OCI-LY1 (cell line): ENCODE data around the gene UTP25.

Experiments
- EZH2 ChIP-seq: fragments of 200-600 bp; sonication (generic), shearing (Covaris generic); IDR thresholded peaks from 2 replicates; pipeline ENCODE4 v1.8.0; 2017; ENCODE audit warnings: borderline replicate concordance, mixed run types, mild to moderate bottlenecking, antibody characterized with exemption, low read length, moderate library complexity, mixed read lengths
- TF ChIP-seq, protein P1 (sequence below): fragments of 200-600 bp; sonication (generic), shearing (Covaris generic); IDR thresholded peaks from 2 replicates; pipeline ENCODE4 v1.5.1; 2017; ENCODE audit warnings: mild to moderate bottlenecking, antibody characterized with exemption, low read length, moderate library complexity, mixed read lengths

GRCh38 chr1:209809611-209810010 is 18.2 kb upstream of the UTP25 start:
- TF ChIP-seq, protein P1, sequence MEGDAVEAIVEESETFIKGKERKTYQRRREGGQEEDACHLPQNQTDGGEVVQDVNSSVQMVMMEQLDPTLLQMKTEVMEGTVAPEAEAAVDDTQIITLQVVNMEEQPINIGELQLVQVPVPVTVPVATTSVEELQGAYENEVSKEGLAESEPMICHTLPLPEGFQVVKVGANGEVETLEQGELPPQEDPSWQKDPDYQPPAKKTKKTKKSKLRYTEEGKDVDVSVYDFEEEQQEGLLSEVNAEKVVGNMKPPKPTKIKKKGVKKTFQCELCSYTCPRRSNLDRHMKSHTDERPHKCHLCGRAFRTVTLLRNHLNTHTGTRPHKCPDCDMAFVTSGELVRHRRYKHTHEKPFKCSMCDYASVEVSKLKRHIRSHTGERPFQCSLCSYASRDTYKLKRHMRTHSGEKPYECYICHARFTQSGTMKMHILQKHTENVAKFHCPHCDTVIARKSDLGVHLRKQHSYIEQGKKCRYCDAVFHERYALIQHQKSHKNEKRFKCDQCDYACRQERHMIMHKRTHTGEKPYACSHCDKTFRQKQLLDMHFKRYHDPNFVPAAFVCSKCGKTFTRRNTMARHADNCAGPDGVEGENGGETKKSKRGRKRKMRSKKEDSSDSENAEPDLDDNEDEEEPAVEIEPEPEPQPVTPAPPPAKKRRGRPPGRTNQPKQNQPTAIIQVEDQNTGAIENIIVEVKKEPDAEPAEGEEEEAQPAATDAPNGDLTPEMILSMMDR = no peak
- no peak for TF ChIP-seq EZH2
